Stimulated activated CD8-positive, alpha-beta memory T cell treated with anti-CD3 and anti-CD28 coated beads, Interleukin-15, amount 100 ng/mL, for 48 hours (primary cell): ENCODE data around the gene KCND3.
"Not testable (repeated sequence)": the region's sequence is repeated elsewhere in the genome, so short reads cannot be mapped to it uniquely, and the experiment has no call there.

ENCODE experiments used
- DNase-seq, 2 donors: peaks; one replicate each; pipeline ENCODE4 v3.0.0-alpha.2; 2020; ENCODE audit warnings: low read depth in 2 of 2

Gene KCND3

GRCh38 chr1:111814305-111814628, 175.2 kb downstream of the KCND3 start:
- no peak for DNase-seq

- no peak for DNase-seq
Measured at GRCh38 chr1:111813440-111814304, 175.8 kb downstream of the KCND3 start.

- no peak for DNase-seq
Measured at GRCh38 chr1:111812306-111812705, 177.2 kb downstream of the KCND3 start.

- no peak for DNase-seq
Measured at GRCh38 chr1:111811891-111812290, 177.6 kb downstream of the KCND3 start.

GRCh38 chr1:111805251-111805650, 184.2 kb downstream of the KCND3 start:
- no peak for DNase-seq

GRCh38 chr1:111804776-111805175, 184.7 kb downstream of the KCND3 start:
- no peak for DNase-seq

GRCh38 chr1:111803951-111804350, 185.5 kb downstream of the KCND3 start:
- DNase-seq: no peak

GRCh38 chr1:111802984-111803383, 186.5 kb downstream of the KCND3 start:
- no peak for DNase-seq

- no peak for DNase-seq
Measured at GRCh38 chr1:111802110-111802509, 187.4 kb downstream of the KCND3 start.

- no peak for DNase-seq
Measured at GRCh38 chr1:111801071-111801850, 188.2 kb downstream of the KCND3 start.

- not testable (repeated sequence) for DNase-seq
Measured at GRCh38 chr1:111799722-111800121, 189.7 kb downstream of the KCND3 start.

- no peak for DNase-seq
Measured at GRCh38 chr1:111798580-111798979, 190.9 kb downstream of the KCND3 start.

GRCh38 chr1:111795401-111795800, 194.1 kb downstream of the KCND3 start:
- DNase-seq: no peak

- no peak for DNase-seq
Measured at GRCh38 chr1:111793923-111794322, 195.5 kb downstream of the KCND3 start.

- DNase-seq: no peak
Measured at GRCh38 chr1:111792249-111792648, 197.2 kb downstream of the KCND3 start.

GRCh38 chr1:111791776-111792175, 197.7 kb downstream of the KCND3 start:
- DNase-seq: no peak

- no peak for DNase-seq
Measured at GRCh38 chr1:111789666-111790316, 199.7 kb downstream of the KCND3 start.

- no peak for DNase-seq
Measured at GRCh38 chr1:111789142-111789541, 200.3 kb downstream of the KCND3 start.

GRCh38 chr1:111786669-111787207, 202.7 kb downstream of the KCND3 start:
- DNase-seq: no peak

GRCh38 chr1:111784273-111784901, 205.1 kb downstream of the KCND3 start:
- no peak for DNase-seq

- DNase-seq: no peak
Measured at GRCh38 chr1:111779546-111779945, 209.9 kb downstream of the KCND3 start.

- DNase-seq: no peak
Measured at GRCh38 chr1:111778541-111779051, 210.9 kb downstream of the KCND3 start.
